ENCODE results near the gene ACSF2.

ACSF2 gene

DNA sequence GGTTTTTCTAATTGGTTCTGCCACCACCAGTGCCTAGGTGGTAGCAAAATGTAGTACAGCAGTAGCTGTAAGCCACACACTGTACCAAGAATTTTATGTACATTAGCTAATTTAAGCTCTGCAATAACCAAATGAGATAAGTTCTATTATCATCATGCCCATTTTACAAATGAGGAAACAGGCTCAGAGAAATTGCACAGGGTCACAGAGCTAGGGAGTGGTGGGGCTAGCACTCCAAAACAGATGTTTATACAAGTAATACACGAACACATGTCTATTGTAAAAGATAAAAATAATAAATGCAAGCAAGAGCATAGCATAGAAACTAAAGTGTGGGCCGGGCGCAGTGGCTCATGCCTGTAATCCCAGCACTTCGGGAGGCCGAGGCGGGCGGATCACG lies 66.2 kb downstream of the ACSF2 start:
- DNase-seq = no peak
- no peak for TF ChIP-seq POLR2A (IDR thresholded peaks at IDR 0.05; ENCODE audit: low read length)
- TF ChIP-seq GATA1 (IDR thresholded peaks at IDR 0.05; ENCODE audit: low read depth, low read length) = no peak

DNA sequence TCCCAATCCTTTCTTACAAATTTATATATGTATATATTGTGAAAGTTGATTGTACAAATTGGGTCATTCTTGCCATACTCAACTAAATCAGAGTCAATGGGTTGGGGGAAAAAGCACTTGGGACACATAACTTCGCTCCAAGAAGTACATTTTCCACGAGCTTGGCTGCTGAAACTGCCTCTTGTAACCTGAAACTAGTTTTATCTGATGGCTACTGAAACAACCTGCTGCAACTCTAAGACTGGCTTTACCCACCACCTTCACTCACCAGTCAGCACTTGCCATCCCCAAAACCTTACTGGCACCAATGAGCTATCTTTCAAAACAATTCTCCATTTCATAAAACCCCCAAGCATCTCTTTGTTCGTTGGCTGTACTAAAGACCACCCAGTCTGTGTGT lies 67.7 kb downstream of the ACSF2 start:
- TF ChIP-seq POLR2A (IDR thresholded peaks at IDR 0.05; ENCODE audit: low read length) (no peak), GATA1 (IDR thresholded peaks at IDR 0.05; ENCODE audit: low read depth, low read length) (no peak)
- no peak for DNase-seq

DNA sequence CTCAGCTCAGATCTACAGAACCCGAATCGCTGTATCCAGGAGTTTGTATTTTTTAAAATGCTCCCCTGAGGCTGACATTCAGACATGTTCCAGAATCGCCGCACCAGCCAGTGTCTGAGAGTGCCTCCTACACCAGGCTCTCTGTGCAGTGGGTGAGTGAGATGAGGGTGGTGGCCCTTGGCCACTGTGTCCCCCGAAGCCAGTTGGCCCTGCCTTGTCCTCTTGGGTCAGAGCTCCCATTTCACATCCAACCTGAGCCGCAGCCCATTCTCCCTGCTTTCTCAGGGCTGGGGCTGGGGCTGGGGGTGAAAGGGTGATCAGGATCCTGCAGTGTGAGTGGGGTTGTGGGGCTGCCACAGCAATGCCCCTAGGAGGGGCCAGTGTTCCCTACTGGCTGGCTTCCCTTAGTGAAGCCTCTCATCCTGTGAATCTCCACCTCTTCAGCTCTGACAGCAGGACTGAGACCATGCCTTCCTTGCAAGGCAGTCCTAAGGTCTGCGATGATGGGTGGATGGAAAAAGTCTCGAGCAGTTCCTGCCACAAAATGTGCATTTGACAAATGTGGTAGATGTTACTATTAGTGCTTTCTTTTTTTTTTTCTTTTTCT lies 69.3 kb downstream of the ACSF2 start:
- TF ChIP-seq POLR2A (IDR thresholded peaks at IDR 0.05; ENCODE audit: low read length) (no peak), GATA1 (IDR thresholded peaks at IDR 0.05; ENCODE audit: low read depth, low read length) (no peak)
- no peak for DNase-seq

DNA sequence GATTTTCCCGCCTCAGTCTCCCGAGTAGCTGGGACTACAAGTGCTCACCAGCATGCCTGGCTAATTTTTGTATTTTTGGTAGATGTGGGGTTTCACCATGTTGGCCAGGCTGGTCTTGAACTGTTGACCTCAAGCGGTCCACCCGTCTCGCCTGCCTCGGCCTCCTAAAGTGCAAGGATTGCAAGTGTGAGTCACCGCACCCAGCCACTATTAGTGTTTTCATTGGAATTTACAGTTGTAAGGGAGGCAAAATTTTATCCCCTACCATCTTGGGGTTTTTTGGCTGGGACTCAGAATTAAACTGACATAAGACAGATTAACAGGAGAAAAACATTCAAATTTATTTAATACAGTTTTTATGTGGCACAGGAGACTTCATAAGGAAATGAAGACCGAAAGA lies 69.9 kb downstream of the ACSF2 start:
- DNase-seq = no peak
- no peak for TF ChIP-seq GATA1 (IDR thresholded peaks at IDR 0.05; ENCODE audit: low read depth, low read length)
- no peak for TF ChIP-seq POLR2A (IDR thresholded peaks at IDR 0.05; ENCODE audit: low read length)

DNA sequence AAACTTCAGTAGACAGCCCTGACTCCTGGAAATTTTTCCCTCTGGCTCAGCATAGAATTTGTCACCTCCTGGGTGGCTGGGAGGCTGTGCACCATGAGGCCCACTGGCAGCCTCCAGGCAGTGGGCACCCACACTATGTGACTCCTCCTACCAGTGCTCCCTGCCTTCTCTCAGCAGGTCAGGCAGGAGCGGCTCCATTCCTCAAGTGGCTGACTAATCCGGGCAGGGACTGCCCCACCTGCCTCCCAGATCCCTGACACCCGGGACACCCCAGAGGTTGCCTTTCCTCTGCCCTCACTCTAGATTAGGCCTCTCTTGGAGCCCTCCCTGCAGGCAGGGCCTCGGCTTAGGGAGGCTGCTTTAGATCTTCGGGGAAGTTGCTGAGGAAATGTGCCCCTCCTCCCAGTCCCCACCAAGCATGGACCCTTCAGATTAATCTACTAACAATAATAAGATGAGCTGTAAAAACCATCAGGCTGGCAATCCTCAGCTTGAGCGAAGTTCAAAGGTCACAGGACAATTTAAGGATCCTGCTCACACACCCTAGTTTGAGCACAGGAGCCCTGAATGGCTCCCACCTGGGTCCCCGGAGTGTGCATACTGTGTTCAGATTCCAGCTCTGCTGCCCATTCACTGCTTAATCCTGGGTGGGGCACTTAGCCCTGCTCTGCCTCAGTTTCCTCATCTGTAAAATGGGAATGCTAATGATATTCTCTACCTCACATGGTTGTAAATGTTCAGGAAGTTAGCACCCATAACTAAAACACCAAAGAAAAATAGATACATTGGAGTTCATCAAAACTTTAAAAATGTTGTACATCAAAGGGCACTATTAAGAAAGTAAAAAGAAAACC lies 72.2 kb downstream of the ACSF2 start:
- DNase-seq = no peak
- no peak for TF ChIP-seq POLR2A (IDR thresholded peaks at IDR 0.05; ENCODE audit: low read length)
- TF ChIP-seq GATA1 (IDR thresholded peaks at IDR 0.05; ENCODE audit: low read depth, low read length) = no peak

DNA sequence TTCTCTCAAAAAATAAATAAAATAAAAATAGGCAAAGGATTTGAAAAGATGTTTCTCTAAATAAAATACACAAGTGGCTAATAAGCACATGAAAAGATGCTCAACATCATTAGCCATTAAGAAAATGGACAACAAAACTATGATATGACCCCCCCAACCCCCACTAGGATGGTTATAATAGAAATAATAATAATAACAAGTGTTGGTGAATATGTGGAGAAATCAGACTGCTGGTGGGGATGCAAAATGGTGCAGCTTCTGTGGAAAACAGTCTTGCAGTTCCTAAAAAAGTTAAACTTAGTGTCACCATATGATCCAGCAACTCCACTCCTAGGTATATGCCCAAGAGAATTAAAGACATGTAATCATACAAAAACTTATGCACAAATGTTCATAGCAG lies 73.3 kb downstream of the ACSF2 start:
- no peak for DNase-seq

DNA sequence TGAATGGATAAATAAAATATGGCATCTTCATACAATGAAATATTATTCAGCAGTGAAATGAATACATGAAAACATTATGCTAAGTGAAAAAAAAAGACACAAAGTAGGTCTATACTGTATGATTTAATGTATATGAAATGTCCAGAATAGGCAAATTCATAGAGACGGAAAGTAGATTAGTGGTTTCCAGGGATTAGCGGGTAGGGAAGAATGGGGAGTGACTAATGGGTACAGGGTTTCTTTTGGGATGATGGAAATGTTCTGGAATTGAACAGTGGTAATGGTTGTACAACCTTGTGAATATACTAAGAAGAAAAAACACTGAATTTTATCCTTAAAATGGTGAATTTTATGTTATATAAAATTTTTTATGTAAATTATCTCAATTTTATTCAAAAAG lies 73.7 kb downstream of the ACSF2 start:
- DNase-seq = no peak
- TF ChIP-seq POLR2A (IDR thresholded peaks at IDR 0.05; ENCODE audit: low read length) (no peak), GATA1 (IDR thresholded peaks at IDR 0.05; ENCODE audit: low read depth, low read length) (no peak)

More for the DNA sequence above, 73.3 kb downstream of the ACSF2 start:
- no peak for TF ChIP-seq GATA1 (IDR thresholded peaks at IDR 0.05; ENCODE audit: low read depth, low read length)
- no peak for TF ChIP-seq POLR2A (IDR thresholded peaks at IDR 0.05; ENCODE audit: low read length)

DNA sequence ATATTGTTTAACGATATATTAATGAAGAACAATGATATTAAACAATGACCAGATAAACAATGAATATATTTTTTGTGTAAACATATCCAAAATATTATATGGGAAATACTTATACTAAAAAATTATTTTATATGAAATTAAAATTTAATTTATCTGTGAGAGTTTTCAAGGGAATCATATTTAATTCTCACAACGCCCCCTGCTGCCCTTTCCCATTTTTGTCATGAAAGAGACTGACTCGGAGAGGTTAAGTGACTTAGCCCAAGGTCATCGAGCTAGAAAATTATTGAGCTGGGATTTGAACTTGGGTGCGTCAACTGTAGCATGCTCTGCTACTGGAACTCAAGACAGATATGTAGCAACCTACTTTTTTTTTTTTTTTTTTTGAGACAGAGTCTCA lies 75.0 kb downstream of the ACSF2 start:
- no peak for TF ChIP-seq POLR2A (IDR thresholded peaks at IDR 0.05; ENCODE audit: low read length)
- no peak for TF ChIP-seq GATA1 (IDR thresholded peaks at IDR 0.05; ENCODE audit: low read depth, low read length)
- peak; percentile 35 to 54 for DNase-seq

DNA sequence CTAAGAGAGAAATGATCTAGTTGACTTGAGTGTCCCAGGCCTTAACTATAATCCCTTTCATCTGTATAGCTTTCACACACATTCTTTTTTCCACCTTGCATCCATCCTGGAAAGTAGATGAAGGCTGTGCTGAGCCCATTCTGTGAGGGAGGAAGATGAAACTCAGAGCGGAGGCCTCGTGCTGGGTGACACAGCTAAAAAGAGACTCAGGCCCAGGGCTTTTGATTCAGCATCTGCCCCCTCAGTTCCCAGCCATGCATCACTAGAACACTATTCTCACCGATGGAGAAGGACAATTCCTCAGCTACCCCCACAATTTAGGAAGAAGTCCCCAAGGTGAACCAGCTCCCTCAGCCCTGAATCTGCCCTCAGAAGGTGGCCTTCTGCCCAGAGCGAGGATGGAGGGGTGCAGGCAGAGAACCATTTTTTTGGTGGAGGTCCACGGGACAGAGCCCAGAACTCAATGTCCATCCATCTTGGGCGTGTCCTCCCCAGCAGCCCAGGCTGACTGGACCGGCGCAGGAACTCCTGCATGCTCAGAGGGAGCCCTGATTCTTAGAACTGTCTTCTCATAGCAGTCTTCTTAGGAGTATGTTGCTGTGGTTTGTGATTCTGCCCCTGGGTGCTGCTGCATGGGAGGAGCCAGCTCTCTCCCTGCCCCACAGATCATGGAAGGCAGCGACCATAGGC lies 76.4 kb downstream of the ACSF2 start:
- no peak for TF ChIP-seq GATA1 (IDR thresholded peaks at IDR 0.05; ENCODE audit: low read depth, low read length)
- no peak for TF ChIP-seq POLR2A (IDR thresholded peaks at IDR 0.05; ENCODE audit: low read length)
- DNase-seq = no peak

DNA sequence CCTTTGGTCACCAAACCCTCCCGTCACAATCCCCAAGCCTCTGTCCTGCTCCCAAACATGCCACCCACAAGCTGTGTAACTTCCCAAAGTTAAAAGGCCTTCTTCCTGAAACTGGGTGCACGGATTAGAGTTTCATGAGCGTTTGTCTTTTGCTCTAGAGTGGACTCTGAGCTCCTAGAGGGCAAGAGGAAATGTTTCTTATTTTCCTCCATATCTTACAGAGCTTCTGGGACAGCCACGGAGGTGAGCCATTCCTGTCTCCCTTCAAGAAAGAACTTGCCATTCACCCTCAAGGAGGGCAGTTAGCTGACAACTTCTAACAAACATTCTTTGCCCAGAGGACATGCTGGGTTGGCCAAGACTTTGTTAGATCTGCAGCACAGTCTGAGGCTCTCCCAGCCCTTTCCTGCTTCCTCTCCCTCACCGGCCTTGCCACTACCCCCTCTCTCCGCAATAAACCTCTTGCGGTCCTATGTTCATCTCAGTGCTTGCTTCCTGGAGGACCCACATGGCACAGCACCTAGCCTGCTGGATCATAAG lies 79.6 kb downstream of the ACSF2 start:
- TF ChIP-seq POLR2A (IDR thresholded peaks at IDR 0.05; ENCODE audit: low read length) (no peak), GATA1 (IDR thresholded peaks at IDR 0.05; ENCODE audit: low read depth, low read length) (no peak)
- no peak for DNase-seq

DNA sequence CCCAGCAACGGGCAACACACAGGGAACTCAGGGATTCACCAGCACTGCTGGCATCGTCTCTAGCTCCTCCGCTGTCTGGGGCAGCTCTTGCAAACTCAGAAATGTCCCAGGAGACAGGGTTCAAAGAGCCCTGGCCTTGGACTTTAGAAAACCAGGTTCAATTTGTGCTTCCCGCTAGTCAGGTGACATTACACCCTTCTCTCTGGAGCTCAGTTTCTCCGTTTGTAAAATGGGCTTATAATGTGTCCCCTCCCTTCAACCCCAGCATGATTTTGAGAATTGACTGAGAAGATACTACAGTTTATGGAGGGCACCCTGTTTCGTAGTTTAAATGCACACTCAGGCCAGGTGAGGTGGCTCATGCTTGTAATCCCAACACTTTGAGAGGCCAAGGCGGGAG lies 80.3 kb downstream of the ACSF2 start:
- DNase-seq = no peak
- no peak for TF ChIP-seq GATA1 (IDR thresholded peaks at IDR 0.05; ENCODE audit: low read depth, low read length)
- no peak for TF ChIP-seq POLR2A (IDR thresholded peaks at IDR 0.05; ENCODE audit: low read length)

DNA sequence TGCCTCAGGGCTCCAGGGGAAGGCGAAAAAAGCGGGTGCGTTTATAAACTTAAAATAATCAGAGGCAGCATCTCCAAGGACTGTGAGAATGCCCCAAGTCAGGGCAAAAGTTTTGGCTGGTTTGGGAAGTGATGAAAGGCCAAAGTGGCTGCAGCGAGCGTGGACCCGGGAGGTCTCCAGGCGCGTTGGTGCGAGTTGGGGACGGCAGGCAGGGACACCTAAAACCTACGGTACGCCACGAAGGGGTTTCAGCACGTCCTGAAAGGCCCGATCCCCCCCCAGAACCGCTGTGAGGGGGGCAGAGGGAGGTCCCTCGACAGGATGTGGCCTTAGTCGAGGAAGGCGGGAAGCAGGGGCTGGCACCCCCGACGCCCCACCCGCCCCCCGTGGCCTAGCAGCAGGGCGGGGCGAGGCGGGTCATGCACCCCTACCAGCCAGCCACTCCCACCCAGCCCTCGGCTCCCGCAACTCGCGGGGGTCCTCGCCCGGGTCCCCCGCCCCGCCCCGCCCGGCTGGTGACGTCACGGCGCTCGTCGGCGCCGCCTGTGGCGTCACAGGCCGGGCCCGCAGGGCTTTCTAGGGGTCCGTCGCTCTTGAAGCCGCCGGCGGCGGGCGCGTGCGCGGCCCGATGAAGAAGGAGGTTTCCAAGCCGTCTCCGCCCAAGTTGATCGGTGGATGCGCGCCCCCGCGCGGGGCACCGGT lies 82.0 kb downstream of the ACSF2 start, which contains the start of gene MYCBPAP:
TSS of gene MYCBPAP (plus strand) at position 569 of the 702 bp plus-strand sequence. CDS start 236 bp downstream, outside the sequence.
- peak; percentile 92 for DNase-seq
- no peak for TF ChIP-seq POLR2A (IDR thresholded peaks at IDR 0.05; ENCODE audit: low read length)
- TF ChIP-seq GATA1 (IDR thresholded peaks at IDR 0.05; ENCODE audit: low read depth, low read length) = no peak

Data from erythroblast (primary cell).